ENCODE data around the gene BABAM2.

GRCh38 chr2:28362991-28363521 is 472.5 kb downstream of the BABAM2 start:
- TF ChIP-seq, protein P1, sequence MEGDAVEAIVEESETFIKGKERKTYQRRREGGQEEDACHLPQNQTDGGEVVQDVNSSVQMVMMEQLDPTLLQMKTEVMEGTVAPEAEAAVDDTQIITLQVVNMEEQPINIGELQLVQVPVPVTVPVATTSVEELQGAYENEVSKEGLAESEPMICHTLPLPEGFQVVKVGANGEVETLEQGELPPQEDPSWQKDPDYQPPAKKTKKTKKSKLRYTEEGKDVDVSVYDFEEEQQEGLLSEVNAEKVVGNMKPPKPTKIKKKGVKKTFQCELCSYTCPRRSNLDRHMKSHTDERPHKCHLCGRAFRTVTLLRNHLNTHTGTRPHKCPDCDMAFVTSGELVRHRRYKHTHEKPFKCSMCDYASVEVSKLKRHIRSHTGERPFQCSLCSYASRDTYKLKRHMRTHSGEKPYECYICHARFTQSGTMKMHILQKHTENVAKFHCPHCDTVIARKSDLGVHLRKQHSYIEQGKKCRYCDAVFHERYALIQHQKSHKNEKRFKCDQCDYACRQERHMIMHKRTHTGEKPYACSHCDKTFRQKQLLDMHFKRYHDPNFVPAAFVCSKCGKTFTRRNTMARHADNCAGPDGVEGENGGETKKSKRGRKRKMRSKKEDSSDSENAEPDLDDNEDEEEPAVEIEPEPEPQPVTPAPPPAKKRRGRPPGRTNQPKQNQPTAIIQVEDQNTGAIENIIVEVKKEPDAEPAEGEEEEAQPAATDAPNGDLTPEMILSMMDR (IDR thresholded peaks at IDR 0.05), result no peak
- TF ChIP-seq POLR2A (IDR thresholded peaks at IDR 0.05), result no peak
